Esophagus muscularis mucosa (tissue), 4 donors: ENCODE data around the gene SUPT3H. TPM values are rescaled to one million over a fixed set of nuclear protein-coding genes. Genes with fewer than 3 reads are reported as not detected.

Experiments
- DNase-seq: peaks from one replicate; pipeline ENCODE4 v3.0.0-alpha.2; 2017; ENCODE audit errors: extremely low spot score
- H3K27ac ChIP-seq, 4 donors: fragments of 200-600 bp; sonication (generic); replicated peaks in 1 of 4; 1 replicate in 3 of 4; 2 replicates in 1 of 4; pipeline ENCODE4 v1.5.1; 2016 to 2019; ENCODE audit warnings: mild to moderate bottlenecking in 1 of 4
- H3K27me3 ChIP-seq, 4 donors: fragments of 200-600 bp; sonication (generic); one replicate each; pipeline versions ENCODE4 v1.5.1 to v1.6.0; 2016 to 2019
- H3K36me3 ChIP-seq, 4 donors: fragments of 200-600 bp; sonication (generic); one replicate each; pipeline ENCODE4 v1.5.1; 2016 to 2019
- H3K4me1 ChIP-seq, 4 donors: fragments of 200-600 bp; sonication (generic); one replicate each; pipeline ENCODE4 v1.5.1; 2016 to 2019
- H3K4me3 ChIP-seq, 4 donors: fragments of 200-600 bp; sonication (generic); 1 replicate in 2 of 4; 2 replicates in 2 of 4; pipeline ENCODE4 v1.5.1; 2016 to 2019; ENCODE audit warnings: mild to moderate bottlenecking in 4 of 4, moderate library complexity in 1 of 4
- H3K9me3 ChIP-seq, 4 donors: fragments of 200-600 bp; sonication (generic); 1 replicate in 3 of 4; 2 replicates in 1 of 4; pipeline ENCODE4 v1.5.1; 2016 to 2019
- EP300 ChIP-seq: sonication (generic); formaldehyde crosslinking; IDR thresholded peaks from one replicate; pipeline ENCODE4 v1.6.1; 2017; ENCODE audit warnings: antibody characterized with exemption
- POLR2A ChIP-seq: fragments of 450-650 bp; IDR thresholded peaks from one replicate; pipeline ENCODE4 v1.6.1; 2017; ENCODE audit warnings: antibody characterized with exemption, moderate library complexity, mild to moderate bottlenecking, low read depth
- POLR2AphosphoS5 ChIP-seq, 2 donors: sonication (generic); formaldehyde crosslinking; IDR thresholded peaks; one replicate each; pipeline ENCODE4 v1.6.1; 2017; ENCODE audit warnings: antibody characterized with exemption in 2 of 2
- WGBS: methylation state at CpG from one replicate; pipeline ENCODE4 v1.1.5; 2018; 5-methylcytosine and 5-hydroxymethylcytosine counted together
- intact Hi-C: fragments of 100-400 bp; cut with DNase I; formaldehyde crosslinking; loops from one replicate; pipeline ENCODE4 v1.15.1; 2023
- total RNA-seq, 4 donors: library from RNA; depleted of rRNA; stranded (reverse); fragments of >200 nt; gene quantifications; one replicate each; pipeline versions ENCODE4 v1.1.0 to v1.2.1, GENCODE V29; 2016
- TF ChIP-seq, protein P1 (sequence below), 3 experiments: fragments of 200-600 bp in 2 of 3; fragments of 450-650 bp in 1 of 3; sonication (generic) in 2 of 3; IDR thresholded peaks; one replicate each; pipeline ENCODE4 v1.5.1; 2017 to 2019; ENCODE audit warnings: antibody characterized with exemption in 3 of 3, mild to moderate bottlenecking in 2 of 3, moderate library complexity in 1 of 3

Gene SUPT3H
- total RNA-seq, 4 donors from 2014 or later: 5.1 to 13.3 (median 9.9) TPM

DNA sequence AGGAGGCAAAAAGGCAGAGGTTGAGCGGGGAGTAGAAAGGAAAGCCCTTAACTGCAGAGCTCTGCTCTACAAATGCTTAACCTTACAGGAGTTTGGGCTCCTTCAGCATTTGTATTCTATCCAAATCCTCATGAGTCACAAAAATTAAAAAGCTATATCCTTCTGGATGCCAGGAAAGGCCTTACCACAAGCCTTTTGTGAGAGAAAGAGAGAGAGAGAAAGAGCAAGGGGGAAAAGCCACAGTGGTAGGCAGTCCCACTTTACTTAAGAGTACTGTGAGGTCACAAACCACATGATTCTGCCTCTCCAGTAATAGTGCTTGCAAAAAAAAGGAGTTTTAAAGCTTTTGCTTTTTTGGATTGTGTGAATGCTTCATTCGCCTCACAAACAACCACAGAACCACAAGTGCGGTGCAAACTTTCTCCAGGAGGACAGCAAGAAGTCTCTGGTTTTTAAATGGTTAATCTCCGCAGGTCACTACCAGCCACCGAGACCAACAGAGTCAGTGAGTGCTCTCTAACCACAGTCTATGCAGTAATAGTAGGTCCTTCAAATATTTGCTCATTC lies 49.7 kb downstream of the SUPT3H start, which contains the start of gene RUNX2:
Gene RUNX2 (plus strand): TSS at position 375 of the 567 bp plus-strand sequence. CDS start 397 bp downstream, outside the sequence.
- 68% methylated on average over 5 of the region's 5 CpGs for WGBS
- peaks cover 0 to 8% (median 2%) of the 10 kb centered on the region in 4 donors for H3K4me1 ChIP-seq
- TF ChIP-seq, protein P1, sequence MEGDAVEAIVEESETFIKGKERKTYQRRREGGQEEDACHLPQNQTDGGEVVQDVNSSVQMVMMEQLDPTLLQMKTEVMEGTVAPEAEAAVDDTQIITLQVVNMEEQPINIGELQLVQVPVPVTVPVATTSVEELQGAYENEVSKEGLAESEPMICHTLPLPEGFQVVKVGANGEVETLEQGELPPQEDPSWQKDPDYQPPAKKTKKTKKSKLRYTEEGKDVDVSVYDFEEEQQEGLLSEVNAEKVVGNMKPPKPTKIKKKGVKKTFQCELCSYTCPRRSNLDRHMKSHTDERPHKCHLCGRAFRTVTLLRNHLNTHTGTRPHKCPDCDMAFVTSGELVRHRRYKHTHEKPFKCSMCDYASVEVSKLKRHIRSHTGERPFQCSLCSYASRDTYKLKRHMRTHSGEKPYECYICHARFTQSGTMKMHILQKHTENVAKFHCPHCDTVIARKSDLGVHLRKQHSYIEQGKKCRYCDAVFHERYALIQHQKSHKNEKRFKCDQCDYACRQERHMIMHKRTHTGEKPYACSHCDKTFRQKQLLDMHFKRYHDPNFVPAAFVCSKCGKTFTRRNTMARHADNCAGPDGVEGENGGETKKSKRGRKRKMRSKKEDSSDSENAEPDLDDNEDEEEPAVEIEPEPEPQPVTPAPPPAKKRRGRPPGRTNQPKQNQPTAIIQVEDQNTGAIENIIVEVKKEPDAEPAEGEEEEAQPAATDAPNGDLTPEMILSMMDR (IDR thresholded peaks at IDR 0.05): no peak
- TF ChIP-seq POLR2A: no peak
- no peak for TF ChIP-seq POLR2AphosphoS5 (IDR thresholded peaks at IDR 0.05)
- no peak for TF ChIP-seq EP300
- intact Hi-C loops: no loop called here
- H3K9me3 ChIP-seq: no peaks in the 10 kb centered on the region
- H3K36me3 ChIP-seq: no peaks in the 10 kb centered on the region
- no peak for DNase-seq
- peak within 1 kb of the TSS in 1 of 4 donors; percentile 10 for H3K4me3 ChIP-seq
- no peak within 1 kb of the TSS for H3K27ac ChIP-seq
- no peaks in the 10 kb centered on the region for H3K27me3 ChIP-seq

DNA sequence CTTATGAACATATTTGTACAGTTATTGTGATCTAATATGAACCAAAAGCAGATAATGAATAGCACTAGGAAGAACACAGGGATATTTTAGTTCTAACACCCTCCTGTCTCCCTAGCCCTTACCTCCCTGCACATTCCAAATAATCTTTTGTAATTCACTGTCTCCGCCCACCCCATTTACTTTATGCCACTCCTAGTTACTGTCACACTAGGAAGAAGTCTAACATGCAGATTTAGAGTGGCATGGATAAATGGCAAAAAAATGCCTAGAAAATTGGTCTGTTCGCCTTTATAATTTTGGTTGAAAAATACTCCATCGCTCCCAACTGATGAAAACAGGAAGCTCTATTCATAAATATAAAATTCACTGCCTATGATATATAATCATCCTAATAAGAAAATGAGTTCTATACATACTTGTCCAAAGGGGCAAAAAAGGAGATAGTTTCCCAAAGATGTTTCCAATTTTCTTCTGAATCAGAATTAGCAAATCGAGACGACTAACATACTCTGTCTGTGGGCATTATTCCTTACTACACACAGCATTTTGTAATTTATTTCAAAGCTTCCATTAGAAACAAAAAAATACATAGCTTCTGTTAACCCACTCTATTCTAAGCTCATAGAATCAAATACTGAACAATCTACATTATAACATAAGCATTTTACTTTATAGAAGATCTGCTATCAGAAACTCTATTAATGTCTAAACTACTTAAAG lies 50.9 kb downstream of the SUPT3H start:
- no peaks in the 10 kb centered on the region for H3K9me3 ChIP-seq
- TF ChIP-seq, protein P1 (IDR thresholded peaks at IDR 0.05): no peak
- TF ChIP-seq POLR2AphosphoS5 (IDR thresholded peaks at IDR 0.05) (no peak), EP300 (no peak), POLR2A (no peak)
- no peak overlapping the region for H3K27ac ChIP-seq
- DNase-seq: no peak
- H3K27me3 ChIP-seq: no peaks in the 10 kb centered on the region
- peaks cover 0 to 8% (median 2%) of the 10 kb centered on the region in 4 donors for H3K4me1 ChIP-seq
- no peak overlapping the region for H3K4me3 ChIP-seq
- H3K36me3 ChIP-seq: no peaks in the 10 kb centered on the region
- intact Hi-C loops: no loop called here
- WGBS: 93% methylated on average over 5 of the region's 5 CpGs

DNA sequence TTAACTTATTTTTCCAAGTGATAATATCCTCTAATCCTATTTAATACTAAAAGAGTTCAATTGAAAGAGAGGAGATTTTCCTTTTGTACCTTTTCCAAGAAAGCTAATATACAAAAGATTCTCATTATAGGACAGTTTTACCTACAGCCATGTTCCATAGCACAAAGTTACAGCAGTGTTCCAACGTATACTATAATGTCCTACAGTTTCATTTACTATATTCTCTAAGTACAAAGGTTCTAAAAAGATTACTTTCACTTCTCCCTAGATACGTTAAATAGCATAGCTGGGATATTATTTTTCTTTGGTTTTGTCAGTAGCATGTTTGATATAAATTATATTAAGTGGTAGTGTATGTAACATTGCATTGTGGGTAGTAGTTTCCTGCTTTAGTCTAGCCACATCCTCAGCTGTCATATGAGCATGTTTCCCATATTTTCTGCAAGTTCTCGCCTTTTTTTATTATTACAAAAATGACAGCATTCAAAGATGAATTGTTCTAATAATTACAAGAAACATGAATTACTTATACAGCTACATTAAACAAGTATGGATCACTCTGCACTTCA lies 54.0 kb downstream of the SUPT3H start:
- H3K4me1 ChIP-seq: peaks cover 0 to 8% (median 2%) of the 10 kb centered on the region in 4 donors
- no peaks in the 10 kb centered on the region for H3K36me3 ChIP-seq
- no peak for TF ChIP-seq POLR2A
- TF ChIP-seq EP300: no peak
- TF ChIP-seq POLR2AphosphoS5 (IDR thresholded peaks at IDR 0.05): no peak
- TF ChIP-seq, protein P1 (IDR thresholded peaks at IDR 0.05): no peak
- intact Hi-C loops: no loop called here
- no peaks in the 10 kb centered on the region for H3K27me3 ChIP-seq
- 77% methylated on average over 3 of the region's 3 CpGs for WGBS
- no peaks in the 10 kb centered on the region for H3K9me3 ChIP-seq
- no peak overlapping the region for H3K4me3 ChIP-seq
- DNase-seq: no peak
- H3K27ac ChIP-seq: no peak overlapping the region

DNA sequence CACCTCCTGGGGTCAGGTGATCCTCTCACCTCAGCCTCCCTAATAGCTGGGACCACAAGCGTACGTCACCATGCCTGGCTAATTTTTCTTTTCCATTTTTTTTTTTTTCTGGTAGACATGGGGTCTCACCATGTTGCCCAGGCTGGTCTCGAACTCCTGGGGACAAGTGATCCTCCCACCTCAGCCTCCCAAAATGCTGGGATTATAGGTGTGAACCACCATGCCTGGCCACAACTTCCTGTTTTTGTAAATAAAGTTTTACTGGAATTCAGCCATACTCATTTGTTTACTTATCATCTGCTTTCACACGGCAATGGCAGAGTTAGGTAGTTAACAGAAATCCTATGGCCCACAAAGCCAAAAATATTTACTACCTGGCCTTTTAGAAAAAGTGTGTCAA lies 57.4 kb downstream of the SUPT3H start:
- no peak overlapping the region for H3K4me3 ChIP-seq
- no peaks in the 10 kb centered on the region for H3K27me3 ChIP-seq
- H3K4me1 ChIP-seq: no peaks in the 10 kb centered on the region
- no peak overlapping the region for H3K27ac ChIP-seq
- no peak for DNase-seq
- 98% methylated on average over 4 of the region's 4 CpGs for WGBS
- TF ChIP-seq EP300: no peak
- TF ChIP-seq, protein P1 (IDR thresholded peaks at IDR 0.05): no peak
- TF ChIP-seq POLR2A: no peak
- TF ChIP-seq POLR2AphosphoS5 (IDR thresholded peaks at IDR 0.05): no peak
- intact Hi-C loops: no loop called here
- H3K9me3 ChIP-seq: peaks cover 0 to 5% (median 0%) of the 10 kb centered on the region in 4 donors
- no peaks in the 10 kb centered on the region for H3K36me3 ChIP-seq
